NCI-H345 treated with DMSO at 0.1 percent for 48 hours (cell line): ENCODE data around the gene HDAC10.

Experiments used
- DNase-seq: peaks from one replicate; lab custom pipeline; 2025; ENCODE audit not compliant: unreplicated experiment; lab: John Stamatoyannopoulos, UW

The HDAC10 gene

DNA sequence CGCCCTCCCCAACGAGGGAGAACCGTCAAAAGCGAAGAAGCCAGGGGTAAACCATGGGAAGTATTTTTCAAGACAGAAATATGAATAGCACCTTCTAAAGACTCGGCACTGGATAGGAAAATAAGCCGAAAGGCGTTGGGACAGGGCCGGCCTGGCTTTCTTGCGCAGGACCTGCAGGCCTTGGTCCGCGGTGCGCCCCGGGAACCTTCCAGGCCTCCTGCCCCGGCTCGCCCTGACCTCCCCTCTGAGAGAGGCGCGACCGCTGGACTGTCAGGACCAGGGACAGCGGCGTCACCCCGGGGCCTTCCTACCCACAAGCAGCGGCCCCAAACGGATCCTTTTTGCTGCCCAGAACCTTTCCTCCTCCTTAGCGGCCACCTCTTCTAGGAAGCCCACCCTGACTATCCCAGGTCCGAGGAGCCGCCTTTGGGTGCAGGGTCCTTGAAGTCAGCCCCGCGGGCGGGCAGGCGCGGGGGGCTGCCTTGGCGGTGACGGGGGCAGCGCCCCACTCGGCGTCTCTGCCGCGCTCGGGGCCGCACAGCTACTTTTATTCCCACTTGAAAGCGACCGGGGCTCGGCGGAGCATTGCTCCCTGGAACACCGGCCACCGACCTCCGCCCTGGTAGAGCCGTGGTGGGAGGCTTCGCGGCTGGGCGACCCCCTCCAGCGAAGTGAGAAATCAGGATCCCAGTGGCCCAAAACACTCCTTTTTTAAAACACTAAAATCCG, 19.8 kb upstream of the HDAC10 start:
- no peak for DNase-seq

DNA sequence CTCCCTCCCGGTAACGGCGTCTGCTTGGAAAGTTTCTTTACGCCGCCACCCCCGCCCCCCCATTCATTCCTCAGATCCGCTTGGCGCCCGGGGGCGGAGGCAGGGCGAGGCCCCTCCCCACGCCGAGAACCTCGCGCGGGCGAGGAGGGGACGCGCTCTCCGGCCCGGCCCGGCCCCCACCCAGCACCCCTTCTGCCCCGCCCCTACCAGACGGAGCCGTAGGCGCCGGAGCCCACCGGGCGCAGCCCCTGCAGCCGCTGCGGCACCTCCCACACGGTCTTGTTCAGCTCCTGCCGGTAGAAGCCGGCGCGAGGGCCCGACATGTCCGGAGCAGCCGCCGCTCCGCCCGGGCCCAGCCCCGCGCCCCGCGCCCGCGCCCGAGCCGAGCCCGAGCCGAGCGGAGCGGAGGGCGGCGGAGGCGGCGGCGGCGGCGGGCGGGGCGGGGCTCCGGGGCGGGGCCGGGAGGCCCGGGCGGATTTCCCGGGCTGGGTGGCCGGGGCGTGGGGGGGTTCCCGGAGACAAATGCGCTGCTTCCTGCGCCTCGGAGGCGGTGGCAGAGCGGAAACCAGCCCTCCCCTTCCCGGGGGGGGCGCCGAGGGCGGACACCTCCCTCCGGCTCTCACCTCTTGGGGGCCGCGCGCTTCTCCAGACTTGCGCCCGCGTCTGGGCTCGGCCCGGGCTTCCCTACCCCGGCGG, 19.1 kb upstream of the HDAC10 start, which contains the start of gene MAPK11:
Gene MAPK11 (minus strand): TSS at position 411 of the 696 bp plus-strand sequence. CDS start 88 bp downstream, at position 323.
- no peak for DNase-seq

DNA sequence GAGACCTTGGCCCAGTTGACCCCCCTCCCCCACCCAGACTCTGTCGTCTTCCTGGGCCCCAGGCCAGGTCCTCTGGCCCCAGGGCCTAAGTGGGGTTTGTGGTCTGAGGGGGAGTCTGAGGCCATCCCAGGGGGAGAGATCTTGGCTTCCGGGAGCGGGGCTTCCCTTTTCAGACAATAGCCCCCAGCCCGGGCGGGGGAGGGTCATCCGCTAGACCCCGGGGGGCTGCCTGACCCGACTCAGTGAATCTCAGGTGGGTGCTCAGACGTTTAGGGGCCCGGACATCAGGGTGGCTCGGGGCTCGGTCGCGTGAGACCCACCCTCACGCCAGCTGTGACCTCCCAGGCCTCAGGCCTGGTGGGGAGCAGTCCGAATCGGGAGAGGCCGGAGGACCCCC, 18.5 kb upstream of the HDAC10 start:
- DNase-seq = no peak

DNA sequence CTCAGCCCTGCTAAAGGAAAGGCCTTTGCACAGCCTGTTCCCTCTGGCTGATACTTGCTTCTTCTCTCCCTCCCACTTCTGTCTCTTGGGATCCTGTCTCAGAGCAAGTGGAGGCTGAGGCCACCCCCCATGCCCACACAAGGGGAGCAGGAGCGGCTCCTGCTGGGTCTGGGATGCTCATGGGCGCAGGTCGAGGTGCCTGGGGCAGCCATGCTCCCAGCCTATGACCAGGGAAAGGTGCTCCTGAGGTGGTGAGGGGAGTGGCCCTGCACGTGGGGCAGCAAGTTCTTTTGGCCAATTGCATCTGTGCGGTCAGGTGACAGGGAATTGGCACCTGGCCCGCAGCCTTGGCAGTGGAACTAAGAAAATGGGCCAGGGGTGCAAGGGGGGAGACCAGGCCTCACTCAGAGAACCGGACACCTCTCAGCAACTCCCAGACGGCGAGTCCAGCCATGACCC, 17.6 kb upstream of the HDAC10 start:
- no peak for DNase-seq

DNA sequence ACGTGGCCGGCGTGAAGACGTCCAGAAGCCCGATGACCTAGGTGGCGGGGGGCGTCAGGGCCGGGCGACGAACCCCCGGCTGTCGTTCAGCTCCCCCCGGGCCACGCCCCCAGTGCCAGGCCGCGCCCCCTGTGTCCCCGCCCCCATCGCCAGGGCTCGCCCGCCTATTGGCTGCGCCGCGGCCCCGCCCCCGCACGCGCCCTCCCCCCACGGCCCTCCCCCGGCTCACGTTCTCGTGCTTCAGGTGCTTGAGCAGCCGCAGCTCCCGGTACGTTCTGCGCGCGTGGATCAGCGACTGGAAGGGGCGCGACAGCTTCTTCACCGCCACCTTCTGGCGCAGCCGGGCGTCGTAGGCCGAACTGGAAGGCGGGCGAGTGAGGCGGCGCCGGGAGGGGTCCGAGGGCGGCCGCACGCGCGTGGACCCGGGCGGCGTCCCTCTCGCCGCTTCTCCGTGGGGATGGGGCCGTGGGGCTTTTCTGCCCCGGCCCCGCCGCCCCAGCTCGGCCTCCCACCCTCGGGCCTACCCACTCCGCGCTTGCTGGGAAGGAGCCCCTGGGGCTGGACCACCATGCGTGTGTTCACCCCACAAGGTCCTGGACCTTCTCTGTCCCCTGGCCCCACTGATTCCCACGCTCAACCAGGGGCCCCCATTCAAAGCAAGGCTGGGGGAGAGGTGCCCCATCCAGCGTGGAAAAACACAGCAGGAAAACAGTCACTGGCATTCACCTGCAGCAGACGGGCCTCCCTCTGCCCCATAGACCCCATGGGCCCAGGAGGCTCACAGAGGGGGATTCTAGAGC, 16.7 kb upstream of the HDAC10 start:
- DNase-seq = no peak

DNA sequence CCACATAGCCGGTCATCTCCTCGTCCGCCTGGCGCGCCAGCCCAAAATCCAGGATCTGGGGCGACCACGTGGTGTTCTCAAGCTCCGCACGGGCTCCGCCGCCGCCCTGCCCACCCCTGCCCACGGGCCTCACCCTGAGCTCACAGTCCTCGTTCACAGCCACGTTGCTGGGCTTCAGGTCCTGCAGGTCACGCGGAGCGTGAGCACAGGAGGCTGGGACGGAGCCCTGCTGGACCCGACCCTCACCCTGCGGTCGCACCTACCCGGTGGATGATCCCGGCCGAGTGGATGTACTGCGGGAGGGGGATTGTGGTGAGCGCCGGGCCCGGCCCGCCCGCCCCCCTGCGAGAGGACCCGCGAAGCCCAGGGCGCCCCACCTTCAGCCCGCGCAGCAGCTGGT, 15.9 kb upstream of the HDAC10 start:
- no peak for DNase-seq

DNA sequence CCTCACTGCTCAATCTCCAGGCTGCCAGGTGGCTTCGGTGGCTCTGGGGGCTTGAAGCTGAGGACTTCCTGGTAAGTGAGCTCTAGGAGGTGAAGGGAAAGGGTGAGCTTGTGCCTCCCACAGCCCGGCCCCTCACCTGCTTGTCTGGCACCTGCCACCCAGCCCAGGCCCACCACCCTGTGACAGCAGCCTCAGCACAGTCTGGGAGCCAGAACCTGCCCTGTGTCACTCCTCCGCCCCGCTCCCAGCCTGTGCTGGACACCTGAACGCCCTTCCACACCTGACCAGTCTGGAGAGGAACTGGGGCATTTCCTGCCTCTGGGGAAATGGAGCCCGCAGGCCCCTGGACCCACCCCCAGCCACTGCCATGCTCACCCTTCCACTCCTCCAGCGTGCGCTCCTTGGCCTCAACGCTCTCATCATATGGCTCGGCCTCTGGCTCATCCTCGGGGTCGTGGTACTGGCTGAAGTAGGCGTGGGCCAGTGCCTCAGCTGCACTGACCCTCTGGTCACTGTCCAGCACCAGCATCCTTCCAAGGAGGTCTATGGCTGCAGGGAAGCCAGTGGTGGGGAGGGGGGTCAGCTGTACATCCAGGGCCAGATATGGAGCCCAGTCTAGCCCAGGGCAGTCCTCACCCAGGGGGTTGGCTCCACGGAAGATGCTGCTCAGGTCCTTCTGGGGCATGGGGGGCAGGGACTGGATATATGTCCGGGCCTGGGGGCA, 14.0 kb upstream of the HDAC10 start:
- no peak for DNase-seq

DNA sequence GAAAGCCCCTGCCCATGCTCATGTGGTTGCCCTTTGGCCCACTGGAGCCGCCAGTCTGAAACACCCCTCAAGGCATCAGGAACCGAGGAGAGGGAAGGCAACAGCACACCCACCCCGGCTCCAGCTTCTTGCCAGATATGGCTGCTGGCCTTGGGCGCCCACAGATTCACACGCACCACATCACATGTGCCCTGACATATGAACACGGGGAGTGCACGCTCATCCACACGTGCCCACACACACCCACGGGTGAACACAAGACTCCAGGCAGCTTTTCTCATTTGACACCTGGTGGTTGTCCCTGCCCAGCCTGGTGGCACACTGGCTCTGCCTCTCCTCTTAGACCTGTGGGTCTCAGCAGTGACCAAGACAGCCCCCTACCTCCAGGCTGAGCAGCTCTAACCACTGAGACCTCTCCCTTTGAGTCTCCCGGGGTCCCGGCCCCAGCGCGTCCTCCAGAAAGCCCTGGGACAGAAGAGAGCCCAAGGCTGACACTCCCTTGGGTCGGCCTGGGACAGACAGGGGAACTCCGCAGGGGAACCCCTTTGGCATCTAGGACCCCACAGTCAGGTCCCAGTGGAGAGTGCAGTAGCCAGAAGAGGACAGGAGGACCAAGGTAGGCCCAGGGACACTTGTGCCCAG, 13.2 kb upstream of the HDAC10 start:
- no peak for DNase-seq

DNA sequence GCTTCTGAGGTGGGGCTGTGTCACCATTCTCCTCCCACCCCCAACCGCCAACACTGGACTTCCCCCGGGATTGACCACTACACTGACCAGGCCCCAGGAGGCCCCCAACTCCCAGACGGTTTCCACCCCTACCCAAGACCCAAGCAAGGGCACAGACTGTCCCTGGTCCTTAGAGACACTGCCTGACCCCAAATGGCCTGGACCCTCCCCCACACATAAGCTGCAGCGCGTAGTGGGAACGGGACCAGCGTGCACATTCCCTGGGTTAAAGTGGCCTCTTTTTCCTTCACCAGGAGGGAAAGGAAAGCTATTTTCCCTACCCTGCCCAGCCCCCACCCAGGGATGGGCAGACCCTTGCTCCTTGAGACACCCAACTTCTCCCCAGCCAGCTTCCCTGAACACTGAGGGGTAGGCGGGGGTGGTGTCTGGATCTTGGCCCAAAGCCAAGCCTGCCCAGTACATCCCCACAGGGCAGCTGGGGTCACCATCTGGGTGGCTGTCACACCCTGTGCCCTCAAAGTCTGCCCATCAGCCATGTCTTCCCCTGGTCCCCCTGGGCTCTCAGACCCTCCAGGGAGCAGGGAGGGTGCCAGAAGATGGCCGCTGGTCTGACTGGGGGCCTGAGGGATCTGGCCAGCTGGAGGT, 12.0 kb upstream of the HDAC10 start:
- no peak for DNase-seq

DNA sequence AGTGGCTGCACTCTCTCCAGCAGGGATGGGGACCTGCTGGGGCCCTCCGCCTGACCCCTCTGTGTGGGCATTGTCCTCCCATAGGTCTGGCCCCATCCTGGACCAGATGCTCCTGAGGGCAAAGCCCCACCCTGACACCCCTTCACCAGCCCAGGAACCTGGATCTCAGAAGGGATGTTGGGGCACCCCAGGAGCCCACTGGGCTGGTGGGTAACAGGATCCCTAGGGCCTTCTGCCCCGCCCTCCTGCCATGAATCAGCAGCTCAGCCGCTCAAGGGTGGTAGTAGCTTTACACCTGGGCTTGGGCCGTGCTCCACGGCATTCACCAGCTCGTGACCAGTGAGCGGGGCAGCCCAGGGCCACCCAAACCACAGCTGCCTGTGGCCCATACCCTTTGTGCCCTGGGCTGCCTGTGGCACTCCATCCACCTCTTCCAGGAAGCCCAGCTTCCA, 11.4 kb upstream of the HDAC10 start:
- DNase-seq = no peak

DNA sequence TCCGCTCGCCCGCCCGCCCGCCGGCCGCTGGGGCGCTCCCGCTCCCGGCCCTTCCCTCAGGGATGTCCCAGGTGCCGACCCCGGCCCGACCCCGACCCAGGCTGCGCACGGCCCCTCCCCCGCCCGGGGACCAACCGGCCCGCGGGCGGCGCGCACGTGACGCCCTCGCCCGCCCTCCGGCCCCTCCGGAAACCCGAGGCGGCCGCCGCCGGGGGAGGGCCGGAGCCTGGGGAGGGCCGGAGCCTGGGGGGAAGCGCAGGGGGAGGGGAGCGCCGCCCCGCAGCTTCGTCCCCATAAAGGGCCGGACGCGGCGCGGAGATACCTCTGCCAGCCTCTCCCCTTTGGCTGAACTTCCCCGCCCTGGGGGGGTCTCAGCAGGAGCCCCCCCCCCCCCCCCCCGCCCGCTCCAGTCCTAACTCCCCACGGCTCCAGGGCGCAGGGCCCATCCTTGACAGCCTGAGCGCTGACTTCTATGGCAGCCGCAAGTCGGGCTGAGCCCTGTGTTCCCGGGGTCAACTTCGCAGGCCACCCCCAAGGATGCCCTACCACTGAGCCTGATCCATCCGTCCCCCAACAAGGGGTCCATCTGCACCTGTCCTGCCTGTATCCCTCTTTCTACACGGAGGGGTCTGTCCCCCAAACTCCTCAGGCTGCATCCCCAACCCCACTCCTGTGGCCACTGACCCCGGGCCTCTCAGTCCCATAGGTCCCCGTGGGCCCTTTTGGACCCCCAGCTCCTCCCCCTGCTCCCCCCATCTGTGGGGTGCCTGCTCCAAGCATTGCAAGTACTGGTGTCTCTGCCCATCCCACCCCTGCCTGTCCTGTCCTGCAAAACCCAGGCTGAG, 10.8 kb upstream of the HDAC10 start, which contains the start of gene MAPK12:
Gene MAPK12 (minus strand): TSS at position 69 of the 845 bp plus-strand sequence. CDS start 174 bp downstream, outside the sequence.
- no peak for DNase-seq

DNA sequence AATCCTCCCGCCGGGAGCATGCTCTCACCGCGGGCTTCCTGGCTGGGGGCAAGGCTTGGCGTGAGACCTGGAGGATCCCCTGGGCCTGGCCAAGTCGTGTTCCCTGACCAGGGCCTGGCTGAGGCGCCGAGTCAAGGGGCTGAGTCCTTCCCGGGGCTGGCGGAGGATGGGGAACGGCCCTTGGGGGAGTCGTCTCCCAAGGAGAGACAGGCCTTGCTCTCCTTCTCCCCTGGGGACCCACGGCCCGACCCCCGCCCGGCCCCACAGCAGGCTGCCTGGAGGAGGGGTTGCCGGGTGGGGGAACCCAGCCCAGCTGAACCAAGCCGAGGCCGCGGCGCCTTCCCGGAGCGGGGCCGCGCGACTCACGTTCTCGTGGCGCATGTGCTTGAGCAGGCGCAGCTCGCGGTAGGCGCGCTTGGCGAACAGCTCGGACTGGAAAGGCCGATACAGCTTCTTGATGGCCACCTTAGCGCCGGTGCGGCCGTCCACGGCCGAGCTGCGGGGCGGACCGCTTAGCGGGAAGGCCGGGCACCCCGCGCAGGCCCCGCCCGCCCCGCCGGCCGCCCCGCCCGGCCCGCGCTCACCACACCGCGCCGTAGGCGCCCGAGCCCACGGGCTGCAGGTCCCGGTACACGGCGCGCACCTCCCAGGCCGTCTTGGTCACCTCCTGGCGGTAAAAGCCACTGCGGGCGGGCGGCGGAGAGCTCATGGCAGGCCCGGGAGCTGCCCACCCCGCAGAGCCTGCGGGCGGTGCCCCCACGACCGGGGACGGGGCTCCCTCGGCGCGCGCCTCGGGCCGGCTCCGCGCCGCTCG, 9.9 kb upstream of the HDAC10 start:
- DNase-seq = no peak

DNA sequence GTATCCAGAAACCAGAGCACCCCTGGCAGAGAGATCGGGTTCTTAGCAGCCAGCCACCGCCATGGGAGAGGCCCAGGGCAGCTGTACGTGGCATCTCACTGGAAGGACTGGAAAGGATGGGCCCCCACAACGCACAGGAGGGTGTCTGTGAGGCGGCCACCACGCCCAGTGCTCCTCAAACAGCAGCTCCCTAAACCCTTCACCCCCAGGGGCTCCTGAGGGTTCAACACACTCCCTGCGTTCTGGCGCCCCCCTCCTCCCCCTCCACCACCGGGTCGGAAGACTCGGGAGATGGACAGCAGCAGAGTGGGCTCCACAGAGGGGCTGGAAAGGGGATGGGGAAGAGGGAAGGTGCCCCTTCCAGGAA, 9.4 kb upstream of the HDAC10 start:
- no peak for DNase-seq

DNA sequence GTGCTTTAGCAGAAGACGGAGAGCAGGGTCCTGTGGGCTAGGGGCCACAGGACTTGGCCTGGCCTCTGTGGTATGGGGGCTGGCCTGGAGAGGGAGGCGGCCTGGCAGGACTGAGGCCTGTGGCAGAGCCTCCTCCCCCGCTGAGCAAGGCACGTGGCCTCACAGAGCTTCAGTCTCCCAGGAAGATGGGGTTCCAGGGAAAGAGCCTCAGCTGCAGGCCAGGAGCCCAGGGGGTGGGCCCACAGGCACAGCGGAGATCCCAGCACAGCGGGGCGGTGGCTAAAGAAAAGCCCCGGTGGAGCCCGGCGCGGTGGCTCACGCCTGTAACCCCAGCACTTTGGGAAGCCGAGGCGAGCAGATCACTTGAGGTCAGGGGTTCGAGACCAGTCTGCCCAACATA, 8.2 kb upstream of the HDAC10 start:
- no peak for DNase-seq

DNA sequence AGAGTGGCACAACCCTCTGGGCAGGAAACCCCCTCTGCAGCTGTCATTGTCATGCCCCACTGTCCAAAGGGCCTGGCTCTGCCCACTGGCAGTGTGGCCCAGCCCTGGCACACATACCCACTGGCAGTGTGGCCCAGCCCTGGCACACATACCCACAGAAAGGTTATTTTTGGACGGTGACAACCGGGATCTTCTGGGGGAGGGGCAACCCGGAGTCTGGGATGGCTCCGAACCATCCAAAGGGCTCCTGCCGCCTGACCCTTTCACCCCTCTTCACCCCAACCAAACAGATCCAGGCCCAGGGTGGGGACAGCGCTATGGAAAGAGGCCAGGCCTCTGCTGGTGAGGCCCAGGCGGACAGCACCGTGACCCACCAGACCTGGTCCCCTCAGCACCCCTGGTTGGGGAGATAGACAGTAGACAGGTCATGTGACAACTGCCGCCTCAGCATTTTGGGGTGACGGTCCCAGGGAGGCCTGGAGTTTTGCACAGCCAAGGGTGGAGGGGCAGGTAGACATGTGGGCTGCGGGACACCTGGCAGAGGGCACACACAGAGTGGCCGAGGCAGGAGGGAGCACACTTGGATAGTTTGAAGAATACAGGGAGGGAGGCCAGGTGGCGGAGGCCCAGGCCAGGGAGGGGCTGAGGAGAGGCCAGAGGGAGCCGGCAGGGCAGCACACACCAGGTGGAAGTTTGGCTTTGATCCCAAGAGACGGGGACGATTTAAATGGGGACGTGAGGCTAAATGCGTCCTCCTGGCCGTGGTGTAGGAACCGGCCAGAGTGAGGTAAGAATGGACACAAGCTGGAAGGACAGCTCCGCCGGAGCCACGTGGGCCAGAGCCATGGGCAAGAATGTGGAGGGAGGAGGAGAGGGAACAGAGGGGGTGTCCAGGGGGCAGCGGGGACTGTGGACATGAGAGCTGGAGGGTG, 7.6 kb upstream of the HDAC10 start:
- DNase-seq = no peak

DNA sequence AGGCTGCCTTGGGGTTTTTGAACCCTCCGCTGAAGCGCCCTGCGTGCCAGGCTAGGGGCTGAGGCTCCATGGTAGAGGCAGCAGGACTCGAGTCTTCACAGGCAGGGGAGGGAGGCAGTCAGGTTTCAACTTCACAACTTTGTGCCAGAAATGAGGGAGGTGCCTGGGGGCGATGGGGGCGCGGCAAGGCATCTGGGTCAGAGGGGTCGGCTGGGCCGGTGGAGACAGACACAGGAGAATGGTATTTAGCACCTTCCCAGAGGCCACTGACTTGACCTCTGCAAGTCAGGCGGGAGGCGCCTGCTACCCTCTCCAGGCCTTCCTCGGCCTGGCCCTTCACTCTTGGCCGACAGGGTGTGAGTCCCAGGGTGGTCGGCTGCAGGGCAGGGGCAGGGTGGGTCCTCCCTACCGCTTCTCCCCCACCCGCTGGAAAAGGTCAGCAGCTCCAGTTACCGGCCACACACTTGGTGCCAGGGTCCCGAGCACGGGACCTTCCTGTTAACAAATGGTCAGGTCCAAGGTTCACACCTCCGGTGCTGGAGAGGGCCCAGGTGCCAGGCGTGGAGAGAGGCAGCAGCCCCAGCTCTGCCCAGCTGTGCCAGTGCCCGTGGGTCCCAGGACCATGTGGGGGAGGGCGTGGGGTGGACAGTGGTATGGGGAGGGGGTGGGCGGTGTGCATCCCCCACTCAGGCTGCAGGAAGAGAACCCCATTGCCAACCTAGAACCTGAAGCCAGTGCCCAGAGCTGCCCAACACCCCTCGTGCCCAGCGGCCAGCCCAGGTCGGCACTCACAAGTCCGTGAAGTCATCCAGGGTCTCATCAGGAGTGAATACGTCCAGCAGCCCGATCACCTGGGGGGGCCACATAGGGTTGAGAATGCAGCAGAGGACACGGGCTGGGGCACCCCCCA, 6.6 kb upstream of the HDAC10 start:
- no peak for DNase-seq
